AG09319 (cell line): ENCODE measurements around the gene DNAJB11.
A peak's percentile ranks its signal among the peaks of the same experiment; 100 is the strongest.
"Not testable (repeated sequence)": the region's sequence is repeated elsewhere in the genome, so short reads cannot be mapped to it uniquely, and the experiment has no call there.

Experiments used
- DNase-seq: peaks from one replicate; pipeline ENCODE4 v3.0.0-alpha.2; 2010; ENCODE audit warnings: low read depth; ENCODE audit errors: extremely low read depth
- TF ChIP-seq, protein P1 (sequence below): IDR thresholded peaks from 2 replicates; pipeline ENCODE4 v1.5.1; 2011; ENCODE audit warnings: low read depth, mild to moderate bottlenecking, inconsistent platforms, low read length, moderate library complexity

The DNAJB11 gene

DNA sequence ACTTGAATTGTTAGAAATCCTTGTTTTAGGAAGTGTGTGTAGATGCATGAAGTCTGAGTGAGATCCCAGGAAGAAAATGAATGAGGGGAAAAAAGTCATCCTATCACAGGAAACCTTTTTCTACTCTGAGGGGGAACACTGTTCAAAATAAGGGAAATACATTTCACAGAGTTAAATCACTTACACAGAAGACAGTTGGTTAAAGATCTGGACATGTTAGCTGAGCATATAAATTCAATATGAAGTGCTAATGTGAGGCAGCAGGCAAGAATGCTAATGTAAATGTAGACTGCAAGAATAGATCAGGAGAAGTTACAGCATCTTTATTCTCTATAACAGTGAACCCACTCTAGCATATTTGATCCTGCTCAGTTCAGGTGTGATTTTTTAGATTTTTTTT is 5.9 kb upstream of the DNAJB11 start:
- TF ChIP-seq, protein P1, sequence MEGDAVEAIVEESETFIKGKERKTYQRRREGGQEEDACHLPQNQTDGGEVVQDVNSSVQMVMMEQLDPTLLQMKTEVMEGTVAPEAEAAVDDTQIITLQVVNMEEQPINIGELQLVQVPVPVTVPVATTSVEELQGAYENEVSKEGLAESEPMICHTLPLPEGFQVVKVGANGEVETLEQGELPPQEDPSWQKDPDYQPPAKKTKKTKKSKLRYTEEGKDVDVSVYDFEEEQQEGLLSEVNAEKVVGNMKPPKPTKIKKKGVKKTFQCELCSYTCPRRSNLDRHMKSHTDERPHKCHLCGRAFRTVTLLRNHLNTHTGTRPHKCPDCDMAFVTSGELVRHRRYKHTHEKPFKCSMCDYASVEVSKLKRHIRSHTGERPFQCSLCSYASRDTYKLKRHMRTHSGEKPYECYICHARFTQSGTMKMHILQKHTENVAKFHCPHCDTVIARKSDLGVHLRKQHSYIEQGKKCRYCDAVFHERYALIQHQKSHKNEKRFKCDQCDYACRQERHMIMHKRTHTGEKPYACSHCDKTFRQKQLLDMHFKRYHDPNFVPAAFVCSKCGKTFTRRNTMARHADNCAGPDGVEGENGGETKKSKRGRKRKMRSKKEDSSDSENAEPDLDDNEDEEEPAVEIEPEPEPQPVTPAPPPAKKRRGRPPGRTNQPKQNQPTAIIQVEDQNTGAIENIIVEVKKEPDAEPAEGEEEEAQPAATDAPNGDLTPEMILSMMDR: no peak
- DNase-seq: no peak

DNA sequence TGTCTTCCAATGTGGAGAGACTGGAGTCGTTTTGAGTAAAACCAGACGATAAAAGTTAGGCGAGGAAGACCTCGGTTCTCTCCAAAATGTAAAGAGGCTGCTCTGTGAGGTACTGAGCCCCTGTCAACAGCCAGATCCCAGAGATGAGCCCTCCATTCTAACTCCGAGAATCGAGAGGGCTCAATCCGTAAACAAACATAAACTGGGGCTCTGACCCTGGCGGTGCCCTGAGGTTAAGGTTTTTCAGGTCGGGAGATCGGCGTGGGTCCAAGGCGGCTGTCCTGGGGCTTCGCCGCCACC is 3.8 kb upstream of the DNAJB11 start:
- no peak for DNase-seq
- TF ChIP-seq, protein P1: no peak

- TF ChIP-seq, protein P1: no peak
- peak; percentile 65 for DNase-seq
Measured at GRCh38 chr3:186567072-186567921, 3.2 kb upstream of the DNAJB11 start, which contains the start of gene TBCCD1. TSS of gene TBCCD1 (minus strand) at chr3:186567339. CDS start at chr3:186564329, 3,010 bp downstream.

DNA sequence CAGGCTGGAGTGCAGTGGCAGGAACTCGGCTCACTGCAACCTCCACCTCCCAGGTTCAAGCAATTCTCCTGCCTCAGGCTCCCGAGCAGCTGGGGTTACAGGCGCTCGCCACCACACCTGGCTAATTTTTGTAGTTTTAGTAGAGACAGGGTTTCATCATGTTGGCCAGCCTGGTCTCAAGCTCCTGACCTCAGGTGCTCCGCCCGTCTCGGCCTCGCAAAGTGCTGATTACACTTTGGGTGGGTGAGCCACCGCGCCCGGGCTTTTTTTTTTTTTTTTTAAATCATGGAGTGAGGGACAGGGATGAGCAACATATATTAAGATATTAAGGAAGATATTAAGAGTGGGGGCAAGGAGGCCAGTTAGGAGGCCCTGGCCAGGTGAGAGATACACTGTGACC is 1.2 kb upstream of the DNAJB11 start:
- DNase-seq: not testable (repeated sequence)

DNA sequence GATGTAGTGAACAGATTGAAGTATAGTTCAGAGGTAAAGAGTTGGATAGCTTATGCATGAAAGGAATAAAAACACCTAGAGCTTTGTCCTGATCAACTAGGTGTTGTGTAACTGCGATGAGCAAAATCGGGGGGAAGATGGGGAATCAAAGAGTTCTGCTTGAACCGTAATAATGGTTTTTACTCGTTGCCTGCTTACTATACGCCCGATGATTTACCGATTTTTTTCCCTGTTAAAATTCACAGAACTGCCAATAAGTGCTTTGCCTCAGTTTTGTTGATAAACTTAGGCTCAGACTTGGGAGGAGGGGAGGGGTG is 783 bp upstream of the DNAJB11 start:
- TF ChIP-seq, protein P1: no peak

DNA sequence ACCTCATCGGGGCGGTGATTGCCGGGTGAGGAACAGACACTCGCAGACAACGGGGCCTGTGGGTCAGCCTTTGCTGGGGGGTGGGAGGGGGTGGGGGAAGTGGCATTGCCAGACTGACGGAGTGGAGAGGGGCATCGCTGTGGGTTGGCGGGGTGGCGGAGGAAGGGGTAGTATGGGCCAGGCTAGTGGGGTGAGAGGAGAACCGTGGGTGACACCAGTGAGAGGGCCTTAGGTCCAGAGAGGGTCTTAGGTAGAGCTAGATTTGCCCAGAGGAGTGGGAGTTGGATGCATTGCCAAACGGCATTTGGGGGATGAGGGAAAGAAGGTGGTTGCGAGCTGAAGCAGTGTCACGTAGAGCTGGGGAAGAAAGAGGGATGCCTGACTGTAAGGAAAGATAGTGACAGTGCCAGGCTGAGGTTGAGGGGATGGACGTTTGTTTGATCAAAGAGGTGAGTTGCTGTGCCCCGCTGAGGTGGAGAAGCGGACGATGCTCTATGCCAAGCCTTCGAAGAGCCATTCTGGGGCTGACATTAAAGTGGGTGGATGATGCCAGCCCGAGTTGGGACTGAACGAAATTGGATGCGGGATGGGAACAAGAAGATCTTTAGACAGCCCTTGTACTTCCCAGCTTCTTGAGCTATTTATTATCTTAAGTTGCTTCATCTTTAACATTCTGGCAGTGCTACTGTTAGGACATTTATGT is 572 bp downstream of the DNAJB11 start:
- TF ChIP-seq, protein P1: no peak
- no peak for DNase-seq

More for the DNA sequence above, 783 bp upstream of the DNAJB11 start:
- no peak for DNase-seq

DNA sequence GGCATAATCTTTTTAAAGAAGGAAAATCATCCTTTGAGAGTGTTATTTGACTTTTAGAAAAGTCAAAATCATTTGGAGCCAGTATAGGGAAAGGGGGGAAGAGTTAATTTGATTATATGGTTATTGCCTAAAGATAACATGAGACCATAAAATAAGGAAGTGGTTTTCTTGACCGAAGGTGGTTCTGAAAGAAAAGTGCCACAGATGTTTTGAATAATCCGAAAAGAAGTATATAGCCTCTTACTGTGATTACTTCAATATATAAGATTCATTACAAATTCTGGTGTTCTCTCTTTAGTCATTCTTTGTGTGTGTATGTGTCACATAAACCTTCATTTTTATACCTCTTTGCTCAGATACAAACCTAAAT is 1.1 kb downstream of the DNAJB11 start:
- TF ChIP-seq, protein P1: no peak

GRCh38 chr3:186577521-186577920 is 7.0 kb downstream of the DNAJB11 start:
- DNase-seq: no peak
- TF ChIP-seq, protein P1: no peak

More for the DNA sequence above, 1.1 kb downstream of the DNAJB11 start:
- DNase-seq: no peak
